ENCODE data around the gene TMEM163. TPM values are rescaled to one million over a fixed set of nuclear protein-coding genes. Genes with fewer than 3 reads are reported as not detected.

Gene TMEM163
- total and polyA plus RNA-seq, 8 donors = 14.8 to 30.5 (median 20.5) TPM

DNA sequence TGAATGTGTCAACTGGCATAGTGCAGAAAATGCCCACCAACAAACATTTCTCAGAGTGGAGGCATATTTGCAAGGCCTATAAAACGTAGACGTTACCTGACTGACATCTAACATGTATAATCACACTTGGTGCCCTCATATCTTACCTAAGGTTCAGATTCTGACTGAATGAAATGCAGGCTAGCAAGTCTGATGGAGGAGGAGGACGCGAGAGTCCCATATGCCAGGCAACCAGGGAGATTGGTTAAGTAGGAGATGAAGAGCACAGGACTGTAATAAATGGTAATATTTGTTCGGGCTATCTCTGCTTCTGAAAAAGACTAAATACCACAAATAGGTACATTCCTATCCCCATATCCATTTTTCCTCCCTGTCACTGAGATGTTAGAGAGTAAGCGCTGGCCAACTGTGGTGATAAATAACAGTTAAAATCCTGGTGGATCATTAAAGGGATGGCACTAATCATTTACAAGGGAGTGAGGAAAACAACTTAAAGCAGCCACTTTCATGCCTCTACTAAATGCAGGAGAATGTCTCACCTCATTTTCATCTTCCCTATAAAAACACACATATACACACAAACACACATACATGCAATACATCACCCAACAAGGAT is 217.2 kb downstream of the TMEM163 start:
- Histone ChIP-seq H3K27ac (no peak overlapping the region), H3K36me3 (no peaks in the 10 kb centered on the region), H3K4me1 (peaks cover 0 to 4% (median 0%) of the 10 kb centered on the region in 3 donors), H3K4me3 (no peak overlapping the region), H3K27me3 (no peaks in the 10 kb centered on the region), H3K9me3 (no peaks in the 10 kb centered on the region)
- intact Hi-C loops (cut with DNase I) = no loop called here
- ATAC-seq (peak in 2 of 4 donors; percentile 16 to 59), FAIRE-seq (no peak), DNase-seq (no peak)
- WGBS, 2 donors = 64 to 65% methylated on average over 6 of the region's 6 CpGs
- TF ChIP-seq, protein P1, sequence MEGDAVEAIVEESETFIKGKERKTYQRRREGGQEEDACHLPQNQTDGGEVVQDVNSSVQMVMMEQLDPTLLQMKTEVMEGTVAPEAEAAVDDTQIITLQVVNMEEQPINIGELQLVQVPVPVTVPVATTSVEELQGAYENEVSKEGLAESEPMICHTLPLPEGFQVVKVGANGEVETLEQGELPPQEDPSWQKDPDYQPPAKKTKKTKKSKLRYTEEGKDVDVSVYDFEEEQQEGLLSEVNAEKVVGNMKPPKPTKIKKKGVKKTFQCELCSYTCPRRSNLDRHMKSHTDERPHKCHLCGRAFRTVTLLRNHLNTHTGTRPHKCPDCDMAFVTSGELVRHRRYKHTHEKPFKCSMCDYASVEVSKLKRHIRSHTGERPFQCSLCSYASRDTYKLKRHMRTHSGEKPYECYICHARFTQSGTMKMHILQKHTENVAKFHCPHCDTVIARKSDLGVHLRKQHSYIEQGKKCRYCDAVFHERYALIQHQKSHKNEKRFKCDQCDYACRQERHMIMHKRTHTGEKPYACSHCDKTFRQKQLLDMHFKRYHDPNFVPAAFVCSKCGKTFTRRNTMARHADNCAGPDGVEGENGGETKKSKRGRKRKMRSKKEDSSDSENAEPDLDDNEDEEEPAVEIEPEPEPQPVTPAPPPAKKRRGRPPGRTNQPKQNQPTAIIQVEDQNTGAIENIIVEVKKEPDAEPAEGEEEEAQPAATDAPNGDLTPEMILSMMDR (IDR thresholded peaks at IDR 0.05) = no peak

DNA sequence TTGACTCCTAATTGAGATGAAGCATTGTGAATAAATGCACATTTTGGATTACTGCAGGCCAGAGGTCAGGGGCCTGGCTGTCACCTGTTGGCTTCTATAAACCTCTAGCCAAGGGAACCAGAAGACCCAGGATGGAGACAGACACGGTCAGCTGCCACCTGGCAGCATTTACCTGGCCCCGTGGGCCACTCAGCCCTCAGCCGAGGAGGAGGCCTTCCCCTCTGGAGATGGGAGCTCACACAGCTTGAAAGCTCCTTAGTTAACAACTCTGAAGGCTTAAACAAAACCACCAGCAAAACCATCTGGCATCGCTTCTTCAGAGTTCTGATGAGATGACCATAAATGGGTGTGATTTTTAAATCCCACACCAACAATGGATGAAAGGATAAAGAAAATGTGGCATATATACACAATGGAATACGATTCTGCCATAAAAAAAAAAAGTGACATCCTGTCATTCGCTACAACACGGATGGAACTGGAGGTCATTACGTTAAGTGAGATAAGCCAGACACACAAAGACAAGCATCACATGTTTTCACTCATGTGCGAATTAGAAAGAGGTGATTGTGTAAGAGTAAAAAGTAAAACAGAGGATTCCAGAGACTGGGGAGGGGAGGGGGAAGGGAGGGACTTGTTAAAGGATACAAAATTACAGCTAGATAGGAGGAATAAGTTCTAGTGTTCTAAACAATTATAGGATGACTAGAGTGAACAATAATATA is 218.4 kb downstream of the TMEM163 start:
- intact Hi-C loops (cut with DNase I) = no loop called here
- Histone ChIP-seq H3K9me3 (no peaks in the 10 kb centered on the region), H3K36me3 (no peaks in the 10 kb centered on the region), H3K4me3 (no peak overlapping the region), H3K27me3 (no peaks in the 10 kb centered on the region), H3K4me1 (peaks cover 0 to 2% (median 0%) of the 10 kb centered on the region in 3 donors), H3K27ac (no peak overlapping the region)
- 69 to 72% methylated on average over 9 of the region's 9 CpGs for WGBS, 2 donors
- FAIRE-seq = no peak
- TF ChIP-seq, protein P1 (IDR thresholded peaks at IDR 0.05) = no peak
- ATAC-seq = no peak
- no peak for DNase-seq

DNA sequence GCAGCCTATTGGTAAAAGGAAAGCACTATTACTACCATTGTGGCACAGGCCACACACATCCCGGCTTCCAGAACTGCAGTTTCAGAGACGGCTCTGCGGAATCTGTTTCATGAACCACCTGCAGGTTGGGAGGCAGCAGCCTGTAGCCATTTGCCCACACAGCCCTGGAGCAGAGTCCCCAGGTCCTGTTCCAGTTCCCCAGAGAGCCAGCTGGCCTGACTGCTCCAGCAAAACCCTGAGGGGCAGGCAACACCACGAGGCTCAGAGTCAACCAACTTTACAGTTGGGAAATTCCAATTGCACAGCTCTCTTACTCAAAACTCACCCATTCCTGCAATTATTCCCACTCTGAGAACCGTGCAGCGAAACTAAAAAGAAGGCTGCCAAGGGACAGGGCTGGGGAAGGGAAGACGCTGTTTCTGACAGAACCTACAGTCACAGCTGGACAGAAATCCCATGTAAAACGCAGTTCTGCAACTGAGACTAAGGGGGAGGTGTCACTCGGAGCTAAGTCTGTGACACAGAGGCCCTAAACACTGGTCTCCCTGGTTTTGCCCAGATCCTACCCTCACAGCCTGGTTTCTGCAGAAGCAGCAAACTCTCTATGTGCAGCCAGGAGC is 219.4 kb downstream of the TMEM163 start:
- WGBS, 2 donors = 65 to 77% methylated on average over 9 of the region's 9 CpGs
- no peak overlapping the region for H3K4me3 ChIP-seq
- DNase-seq (no peak), FAIRE-seq (no peak), ATAC-seq (peak in 1 of 4 donors; percentile 42)
- H3K27ac ChIP-seq = no peak overlapping the region
- no peaks in the 10 kb centered on the region for H3K27me3 ChIP-seq
- no peaks in the 10 kb centered on the region for H3K4me1 ChIP-seq
- intact Hi-C loops (cut with DNase I) = no loop called here
- no peaks in the 10 kb centered on the region for H3K9me3 ChIP-seq
- TF ChIP-seq, protein P1 (IDR thresholded peaks at IDR 0.05) = no peak
- no peaks in the 10 kb centered on the region for H3K36me3 ChIP-seq

DNA sequence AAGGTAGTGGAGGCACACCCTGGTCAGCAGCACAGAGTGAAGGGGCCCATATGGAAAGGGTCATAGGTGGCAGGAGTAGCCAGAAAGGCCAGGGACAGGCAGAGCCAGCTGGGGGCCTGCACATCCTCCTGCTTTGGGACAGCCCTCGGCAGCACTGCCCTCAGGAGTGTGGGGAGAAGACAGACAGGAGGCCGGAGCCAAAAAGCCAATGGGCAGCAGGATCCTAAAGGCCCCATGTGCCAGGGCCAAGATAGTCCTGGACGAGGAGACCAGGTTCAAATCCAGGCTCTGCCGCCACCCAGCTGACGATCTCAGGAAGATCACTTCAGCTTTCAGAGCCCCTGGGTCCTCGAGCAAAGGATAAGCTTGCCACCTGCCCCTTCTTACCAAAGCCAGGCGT is 220.1 kb downstream of the TMEM163 start:
- TF ChIP-seq, protein P1 (IDR thresholded peaks at IDR 0.05) = no peak
- no peaks in the 10 kb centered on the region for H3K9me3 ChIP-seq
- H3K27me3 ChIP-seq = no peaks in the 10 kb centered on the region
- ATAC-seq (no peak), DNase-seq (no peak), FAIRE-seq (no peak)
- H3K4me3 ChIP-seq = no peak overlapping the region
- no peaks in the 10 kb centered on the region for H3K4me1 ChIP-seq
- intact Hi-C loops (cut with DNase I) = no loop called here
- H3K27ac ChIP-seq = no peak overlapping the region
- H3K36me3 ChIP-seq = no peaks in the 10 kb centered on the region
- WGBS, 2 donors = 80 to 86% methylated on average over 7 of the region's 7 CpGs
